HepG2 (cell line): Measurements from ENCODE around the gene SLC29A3. TPM values are rescaled to one million over a fixed set of nuclear protein-coding genes. Genes with fewer than 3 reads are reported as not detected.

Experiments
- BCL6 ChIP-seq: IDR thresholded peaks from 2 replicates; pipeline ENCODE4 v1.6.1; 2016; ENCODE audit warnings: missing genetic modification reagents, missing compliant biosample characterization
- FOXA1 ChIP-seq, 2 experiments: fragments of 450-650 bp in 1 of 2; sonication (generic) in 1 of 2; formaldehyde crosslinking in 1 of 2; IDR thresholded peaks; 2 replicates each; pipeline versions ENCODE4 v1.4.0 to v1.6.1; 2016 to 2020; ENCODE audit warnings: missing genetic modification reagents in 1 of 2
- LCORL ChIP-seq, 2 experiments: fragments of 450-650 bp in 1 of 2; sonication (generic) in 1 of 2; formaldehyde crosslinking in 1 of 2; IDR thresholded peaks; 2 replicates each; pipeline versions ENCODE4 v1.5.0 to v1.6.1; 2017 to 2020; ENCODE audit warnings: antibody characterized with exemption in 1 of 2, missing genetic modification reagents in 1 of 2
- NONO ChIP-seq, 2 experiments: fragments of 450-650 bp in 1 of 2; sonication (generic) in 1 of 2; formaldehyde crosslinking in 1 of 2; IDR thresholded peaks in 1 of 2; conservative IDR thresholded peaks in 1 of 2; 2 replicates each; pipeline versions ENCODE4 v1.6.1 to v1.8.0; 2017 to 2022; ENCODE audit warnings: mild to moderate bottlenecking in 1 of 2, missing genetic modification reagents in 1 of 2, moderate library complexity in 1 of 2
- NR2C2 ChIP-seq: sonication (generic); formaldehyde crosslinking; IDR thresholded peaks from 2 replicates; pipeline ENCODE4 v1.4.0; 2020; ENCODE audit warnings: missing genetic modification reagents, mild to moderate bottlenecking, moderate library complexity, borderline replicate concordance
- RXRB ChIP-seq: IDR thresholded peaks from 2 replicates; pipeline ENCODE4 v1.6.1; 2016; ENCODE audit warnings: borderline replicate concordance, missing genetic modification reagents, missing compliant biosample characterization
- TRIM24 ChIP-seq: sonication (generic); formaldehyde crosslinking; IDR thresholded peaks from 2 replicates; pipeline ENCODE4 v1.8.0; 2022; ENCODE audit warnings: mild to moderate bottlenecking, missing genetic modification reagents
- ZNF3 ChIP-seq: IDR thresholded peaks from 2 replicates; pipeline ENCODE4 v1.7.0; 2017; ENCODE audit warnings: inconsistent platforms
- ZNF577 ChIP-seq: sonication (generic); formaldehyde crosslinking; IDR thresholded peaks from 2 replicates; pipeline ENCODE4 v1.4.0; 2020; ENCODE audit warnings: mild to moderate bottlenecking, low read depth, missing genetic modification reagents, borderline replicate concordance
- ZNF607 ChIP-seq: sonication (generic); formaldehyde crosslinking; IDR thresholded peaks from 2 replicates; pipeline ENCODE4 v1.5.1; 2020; ENCODE audit warnings: missing genetic modification reagents, mild to moderate bottlenecking, borderline replicate concordance
- ZNF746 ChIP-seq: sonication (generic); formaldehyde crosslinking; IDR thresholded peaks from 2 replicates; pipeline ENCODE4 v1.8.0; 2022; ENCODE audit warnings: mild to moderate bottlenecking, missing genetic modification reagents
- ZNF883 ChIP-seq: sonication (generic); formaldehyde crosslinking; IDR thresholded peaks from 2 replicates; pipeline ENCODE4 v1.5.1; 2020; ENCODE audit warnings: mild to moderate bottlenecking, missing genetic modification reagents; ENCODE audit errors: not compliant biosample characterization
- polyA plus RNA-seq, 8 experiments: library from polyadenylated mRNA; depleted of rRNA in 3 of 8; stranded (reverse) in 7 of 8; unstranded in 1 of 8; fragments of >200 nt; fragmentation: Illumina TruSeq in 4 of 8; extraction: Trizol in 4 of 8; gene quantifications; 2 replicates each; pipeline versions ENCODE4 v1.2.1 to v1.2.3, GENCODE V29; 2011 to 2016; ENCODE audit warnings: low read depth in 4 of 8, missing spikeins in 1 of 8, mixed read lengths in 1 of 8; ENCODE audit not compliant: insufficient read depth in 1 of 8
- total RNA-seq, 5 experiments: library from RNA; depleted of rRNA; stranded (reverse); fragments of >200 nt; fragmentation: Illumina TruSeq; extraction: Trizol; gene quantifications; 2 replicates each; pipeline ENCODE4 v1.2.3, GENCODE V29; 2016; ENCODE audit warnings: low read depth in 1 of 5
- TF ChIP-seq, protein P1 (sequence below), 2 experiments: fragments of 450-650 bp in 1 of 2; sonication (generic) in 1 of 2; formaldehyde crosslinking in 1 of 2; IDR thresholded peaks; 2 replicates each; pipeline versions ENCODE4 v1.6.1 to v1.8.0; 2016 to 2022; ENCODE audit warnings: antibody characterized with exemption in 1 of 2, mild to moderate bottlenecking in 1 of 2, missing genetic modification reagents in 1 of 2
- TF ChIP-seq, protein P2 (sequence below): sonication (generic); formaldehyde crosslinking; IDR thresholded peaks from 2 replicates; pipeline ENCODE4 v1.5.1; 2020; ENCODE audit warnings: missing genetic modification reagents, mild to moderate bottlenecking, borderline replicate concordance
- TF ChIP-seq, protein P3 (sequence below): sonication (generic); formaldehyde crosslinking; IDR thresholded peaks from 2 replicates; pipeline ENCODE4 v1.8.1; 2023; ENCODE audit warnings: missing genetic modification reagents, mild to moderate bottlenecking, borderline replicate concordance

Gene SLC29A3
- total and polyA plus RNA-seq, 2 of the 13 experiments (the other 11 are each of a cell fraction or from before 2014, with no cell fraction given) = 8.6 to 11.8 TPM

DNA sequence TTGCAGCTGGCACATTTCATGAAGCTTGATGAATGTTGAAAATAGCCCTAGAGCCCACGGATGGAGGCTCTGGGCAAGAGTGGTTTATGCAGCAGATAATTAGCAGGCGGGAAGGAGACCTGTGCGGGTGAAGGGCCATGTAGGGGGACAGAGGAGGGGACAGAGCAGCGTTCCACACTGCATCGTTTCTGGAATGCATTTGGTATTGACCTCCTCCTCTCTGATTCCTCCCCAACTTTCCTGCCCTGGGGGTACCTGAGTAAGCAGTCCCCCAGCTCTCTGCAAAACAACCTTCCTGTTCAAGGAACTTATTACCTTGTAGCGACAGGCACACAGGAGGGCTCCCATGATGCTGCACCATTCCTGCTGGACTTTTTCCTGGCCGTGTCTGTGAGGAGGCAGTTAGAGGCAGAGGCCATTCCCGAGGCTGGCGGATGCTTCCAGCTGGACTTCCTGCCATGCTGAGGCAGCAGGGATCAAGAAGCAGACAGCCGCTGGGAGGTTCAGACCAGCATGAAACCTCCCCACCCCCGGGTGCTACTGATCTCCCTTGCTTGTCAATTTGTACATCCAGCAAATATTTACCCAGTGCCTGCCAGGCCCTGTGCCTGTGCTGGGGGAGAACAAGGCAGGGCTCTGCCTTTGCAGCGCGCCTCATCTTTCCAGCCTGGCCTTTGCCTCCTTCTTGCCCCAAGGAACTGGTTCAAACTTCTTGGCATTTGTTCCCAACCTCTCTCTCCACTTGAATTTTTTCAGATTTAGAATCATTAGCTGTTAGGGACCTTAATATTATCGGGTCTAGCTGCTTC, 28.7 kb downstream of the SLC29A3 start (continued):
- TF ChIP-seq, protein P1, sequence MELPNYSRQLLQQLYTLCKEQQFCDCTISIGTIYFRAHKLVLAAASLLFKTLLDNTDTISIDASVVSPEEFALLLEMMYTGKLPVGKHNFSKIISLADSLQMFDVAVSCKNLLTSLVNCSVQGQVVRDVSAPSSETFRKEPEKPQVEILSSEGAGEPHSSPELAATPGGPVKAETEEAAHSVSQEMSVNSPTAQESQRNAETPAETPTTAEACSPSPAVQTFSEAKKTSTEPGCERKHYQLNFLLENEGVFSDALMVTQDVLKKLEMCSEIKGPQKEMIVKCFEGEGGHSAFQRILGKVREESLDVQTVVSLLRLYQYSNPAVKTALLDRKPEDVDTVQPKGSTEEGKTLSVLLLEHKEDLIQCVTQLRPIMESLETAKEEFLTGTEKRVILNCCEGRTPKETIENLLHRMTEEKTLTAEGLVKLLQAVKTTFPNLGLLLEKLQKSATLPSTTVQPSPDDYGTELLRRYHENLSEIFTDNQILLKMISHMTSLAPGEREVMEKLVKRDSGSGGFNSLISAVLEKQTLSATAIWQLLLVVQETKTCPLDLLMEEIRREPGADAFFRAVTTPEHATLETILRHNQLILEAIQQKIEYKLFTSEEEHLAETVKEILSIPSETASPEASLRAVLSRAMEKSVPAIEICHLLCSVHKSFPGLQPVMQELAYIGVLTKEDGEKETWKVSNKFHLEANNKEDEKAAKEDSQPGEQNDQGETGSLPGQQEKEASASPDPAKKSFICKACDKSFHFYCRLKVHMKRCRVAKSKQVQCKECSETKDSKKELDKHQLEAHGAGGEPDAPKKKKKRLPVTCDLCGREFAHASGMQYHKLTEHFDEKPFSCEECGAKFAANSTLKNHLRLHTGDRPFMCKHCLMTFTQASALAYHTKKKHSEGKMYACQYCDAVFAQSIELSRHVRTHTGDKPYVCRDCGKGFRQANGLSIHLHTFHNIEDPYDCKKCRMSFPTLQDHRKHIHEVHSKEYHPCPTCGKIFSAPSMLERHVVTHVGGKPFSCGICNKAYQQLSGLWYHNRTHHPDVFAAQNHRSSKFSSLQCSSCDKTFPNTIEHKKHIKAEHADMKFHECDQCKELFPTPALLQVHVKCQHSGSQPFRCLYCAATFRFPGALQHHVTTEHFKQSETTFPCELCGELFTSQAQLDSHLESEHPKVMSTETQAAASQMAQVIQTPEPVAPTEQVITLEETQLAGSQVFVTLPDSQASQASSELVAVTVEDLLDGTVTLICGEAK (IDR thresholded peaks at IDR 0.05) = no peak
- TF ChIP-seq, protein P1 (CRISPR knock-in tag; IDR thresholded peaks at IDR 0.05) = peak; percentile 79; the same call in 1 of the 2 replicates
- TF ChIP-seq LCORL (IDR thresholded peaks at IDR 0.05) (no peak), LCORL (CRISPR knock-in tag; IDR thresholded peaks at IDR 0.05) (peak; percentile 84), ZNF577 (CRISPR knock-in tag) (no peak), RXRB (CRISPR knock-in tag) (peak; percentile 78), FOXA1 (IDR thresholded peaks at IDR 0.05) (no peak), FOXA1 (CRISPR knock-in tag; IDR thresholded peaks at IDR 0.05) (peak; percentile 93), NR2C2 (CRISPR knock-in tag) (peak; percentile 31; the same call in 1 of the 2 replicates), TRIM24 (CRISPR knock-in tag) (peak; percentile 68; the same call in 1 of the 2 replicates), ZNF3 (peak; percentile 43; the same call in 1 of the 2 replicates), ZNF883 (CRISPR knock-in tag) (no peak), ZNF607 (CRISPR knock-in tag) (0 out of 2 replicates have a peak, but pooled peaks have one; percentile 46), NONO (IDR thresholded peaks at IDR 0.05) (no peak), NONO (CRISPR knock-in tag; conservative IDR thresholded peaks at IDR 0.05) (0 out of 2 replicates have a peak, but pooled peaks have one; percentile 59), ZNF746 (CRISPR knock-in tag) (peak; percentile 75), BCL6 (peak; percentile 67)
- TF ChIP-seq, protein P2, sequence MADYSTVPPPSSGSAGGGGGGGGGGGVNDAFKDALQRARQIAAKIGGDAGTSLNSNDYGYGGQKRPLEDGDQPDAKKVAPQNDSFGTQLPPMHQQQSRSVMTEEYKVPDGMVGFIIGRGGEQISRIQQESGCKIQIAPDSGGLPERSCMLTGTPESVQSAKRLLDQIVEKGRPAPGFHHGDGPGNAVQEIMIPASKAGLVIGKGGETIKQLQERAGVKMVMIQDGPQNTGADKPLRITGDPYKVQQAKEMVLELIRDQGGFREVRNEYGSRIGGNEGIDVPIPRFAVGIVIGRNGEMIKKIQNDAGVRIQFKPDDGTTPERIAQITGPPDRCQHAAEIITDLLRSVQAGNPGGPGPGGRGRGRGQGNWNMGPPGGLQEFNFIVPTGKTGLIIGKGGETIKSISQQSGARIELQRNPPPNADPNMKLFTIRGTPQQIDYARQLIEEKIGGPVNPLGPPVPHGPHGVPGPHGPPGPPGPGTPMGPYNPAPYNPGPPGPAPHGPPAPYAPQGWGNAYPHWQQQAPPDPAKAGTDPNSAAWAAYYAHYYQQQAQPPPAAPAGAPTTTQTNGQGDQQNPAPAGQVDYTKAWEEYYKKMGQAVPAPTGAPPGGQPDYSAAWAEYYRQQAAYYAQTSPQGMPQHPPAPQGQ (CRISPR knock-in tag) = no peak
- TF ChIP-seq, protein P3, sequence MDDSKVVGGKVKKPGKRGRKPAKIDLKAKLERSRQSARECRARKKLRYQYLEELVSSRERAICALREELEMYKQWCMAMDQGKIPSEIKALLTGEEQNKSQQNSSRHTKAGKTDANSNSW (CRISPR knock-in tag) = no peak
